Activated naive CD4-positive, alpha-beta T cell treated with anti-CD3 and anti-CD28 coated beads, Interleukin-2, amount 50 U/mL, for 16 hours (primary cell): ENCODE data around the gene CSH2.
A peak's percentile ranks its signal among the peaks of the same experiment; 100 is the strongest.

Experiments
- DNase-seq: peaks from one replicate; pipeline ENCODE4 v3.0.0-alpha.2; 2020

Gene CSH2

GRCh38 chr17:63833741-63834373 lies 39.6 kb downstream of the CSH2 start:
- DNase-seq, result no peak

GRCh38 chr17:63833026-63833740 lies 40.3 kb downstream of the CSH2 start:
- DNase-seq, result no peak

- DNase-seq, result no peak
Measured at GRCh38 chr17:63832455-63832854, 41.0 kb downstream of the CSH2 start.

DNA sequence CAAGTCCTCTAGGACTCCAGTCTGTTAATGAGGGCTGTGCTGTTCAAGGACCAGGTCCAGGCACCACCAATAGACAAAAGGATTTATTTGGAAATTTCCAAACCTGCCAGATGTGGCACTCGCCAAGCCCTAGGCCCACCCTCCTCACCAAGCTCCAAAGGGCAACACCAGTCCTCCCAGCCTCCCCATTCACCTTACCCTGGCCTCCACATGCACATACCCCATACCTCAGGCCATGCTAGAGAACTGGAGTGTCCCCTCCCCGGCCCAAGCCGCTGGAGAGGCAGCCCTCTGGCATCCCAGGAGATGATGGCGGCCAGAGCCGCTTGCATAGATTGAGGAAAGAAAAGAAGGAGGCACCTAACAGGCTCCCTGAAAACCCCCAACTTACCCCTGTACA lies 41.5 kb downstream of the CSH2 start:
- no peak for DNase-seq

- DNase-seq, result no peak
Measured at GRCh38 chr17:63831505-63831904, 42.0 kb downstream of the CSH2 start.

DNA sequence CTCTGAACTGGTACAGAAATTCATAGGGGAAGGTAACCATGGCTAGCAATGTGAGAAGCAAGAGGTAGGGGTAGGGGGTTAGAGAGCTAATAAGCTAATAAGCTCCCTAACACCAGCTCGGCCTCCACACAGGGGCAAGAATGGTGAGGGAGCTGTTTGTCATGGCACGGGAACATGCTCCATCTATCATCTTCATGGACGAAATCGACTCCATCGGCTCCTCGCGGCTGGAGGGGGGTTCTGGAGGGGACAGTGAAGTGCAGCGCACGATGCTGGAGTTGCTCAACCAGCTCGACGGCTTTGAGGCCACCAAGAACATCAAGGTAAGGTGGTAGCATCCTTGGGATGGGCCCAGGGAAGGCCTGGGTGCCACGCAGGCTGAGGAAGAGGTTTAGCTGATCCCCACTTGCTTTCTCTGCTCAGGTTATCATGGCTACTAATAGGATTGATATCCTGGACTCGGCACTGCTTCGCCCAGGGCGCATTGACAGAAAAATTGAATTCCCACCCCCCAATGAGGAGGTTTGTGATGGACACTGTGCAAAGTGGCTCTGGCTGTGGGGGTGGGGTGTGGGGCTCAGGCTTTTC lies 42.5 kb downstream of the CSH2 start:
- no peak for DNase-seq

- DNase-seq, result no peak
Measured at GRCh38 chr17:63830278-63830677, 43.2 kb downstream of the CSH2 start.

GRCh38 chr17:63828936-63829335 lies 44.5 kb downstream of the CSH2 start:
- DNase-seq, result no peak

- DNase-seq, result no peak
Measured at GRCh38 chr17:63827801-63828221, 45.7 kb downstream of the CSH2 start.

GRCh38 chr17:63827002-63827800 lies 46.3 kb downstream of the CSH2 start, which contains the start of the genes FTSJ3 and PSMC5:
Gene FTSJ3 (minus strand): TSS chr17:63827663. CDS start chr17:63826902, 761 bp downstream.
Gene PSMC5 (plus strand): TSS chr17:63827431. CDS start chr17:63827491, 60 bp downstream.
- peak; percentile 98 for DNase-seq

- DNase-seq, result peak; percentile 24
Measured at GRCh38 chr17:63826468-63827001, 46.9 kb downstream of the CSH2 start.

GRCh38 chr17:63824362-63824761 lies 49.1 kb downstream of the CSH2 start:
- DNase-seq, result no peak

- no peak for DNase-seq
Measured at GRCh38 chr17:63823659-63824331, 49.7 kb downstream of the CSH2 start.

- DNase-seq, result no peak
Measured at GRCh38 chr17:63822537-63822936, 50.9 kb downstream of the CSH2 start.
